SK-N-SH (cell line): Measurements from ENCODE around the gene MRAP.

Experiments used
- CTCF ChIP-seq: fragments of 200-600 bp; sonication (generic); IDR thresholded peaks from 2 replicates; pipeline ENCODE4 v1.6.1; 2017; ENCODE audit warnings: antibody characterized with exemption, mild to moderate bottlenecking, moderate library complexity
- EZH2phosphoT487 ChIP-seq: fragments of 200-600 bp; sonication (generic); IDR thresholded peaks from 2 replicates; pipeline ENCODE4 v1.6.1; 2017; ENCODE audit warnings: low read depth, mixed run types, mild to moderate bottlenecking, antibody characterized with exemption, moderate library complexity, borderline replicate concordance
- MXI1 ChIP-seq: IDR thresholded peaks from 2 replicates; pipeline ENCODE4 v1.6.1; 2012; ENCODE audit warnings: mild to moderate bottlenecking, low read depth, low read length, improper control_type of control experiment
- NRF1 ChIP-seq: IDR thresholded peaks from 2 replicates; pipeline ENCODE4 v1.6.1; 2012; ENCODE audit warnings: low read depth, mild to moderate bottlenecking, low read length
- PBX3 ChIP-seq: IDR thresholded peaks from 2 replicates; pipeline ENCODE4; 2012
- RXRA ChIP-seq: IDR thresholded peaks from 2 replicates; pipeline ENCODE4 v1.4.0; 2012; ENCODE audit warnings: low read depth, mild to moderate bottlenecking, borderline replicate concordance
- SIN3A ChIP-seq: IDR thresholded peaks from 2 replicates; pipeline ENCODE4 v1.6.1; 2012; ENCODE audit warnings: low read depth, mild to moderate bottlenecking, low read length, moderate library complexity, borderline replicate concordance
- TAF1 ChIP-seq: IDR thresholded peaks from 2 replicates; pipeline ENCODE4 v1.6.1; 2012; ENCODE audit warnings: low read depth, mild to moderate bottlenecking, low read length, moderate library complexity, borderline replicate concordance
- TCF12 ChIP-seq: IDR thresholded peaks from 2 replicates; pipeline ENCODE4 v1.4.0; 2012
- TF ChIP-seq, protein P1 (sequence below): IDR thresholded peaks from 2 replicates; pipeline ENCODE4 v1.4.0; 2012; ENCODE audit warnings: low read depth
- TF ChIP-seq, protein P2 (sequence below): IDR thresholded peaks from 2 replicates; pipeline ENCODE4 v1.4.0; 2012; ENCODE audit warnings: low read depth, borderline replicate concordance

DNA sequence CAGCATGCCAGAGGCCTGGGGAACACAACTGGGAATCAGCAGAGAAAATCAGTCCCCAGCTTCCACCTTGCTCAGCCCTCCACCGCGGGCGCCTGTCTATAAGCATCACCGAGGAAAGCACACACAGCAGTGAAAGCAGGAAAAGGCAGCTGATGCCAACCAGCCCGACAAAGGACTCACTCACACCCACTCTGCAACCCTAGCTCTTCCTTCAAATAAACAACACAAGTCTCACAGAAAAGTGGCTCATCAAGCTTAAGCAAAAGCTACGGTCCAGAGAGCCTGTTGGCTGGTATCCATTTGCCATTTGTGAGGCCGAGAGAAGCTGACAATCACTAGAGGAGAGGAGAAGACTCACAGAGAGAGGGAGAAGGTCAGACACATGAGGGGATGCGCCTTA is 27.1 kb downstream of the MRAP start:
- no peak for TF ChIP-seq RXRA
- TF ChIP-seq CTCF: no peak
- TF ChIP-seq EZH2phosphoT487: no peak
- TF ChIP-seq, protein P1, sequence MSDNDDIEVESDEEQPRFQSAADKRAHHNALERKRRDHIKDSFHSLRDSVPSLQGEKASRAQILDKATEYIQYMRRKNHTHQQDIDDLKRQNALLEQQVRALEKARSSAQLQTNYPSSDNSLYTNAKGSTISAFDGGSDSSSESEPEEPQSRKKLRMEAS: no peak
- no peak for TF ChIP-seq NRF1
- TF ChIP-seq PBX3: no peak
- TF ChIP-seq, protein P2, sequence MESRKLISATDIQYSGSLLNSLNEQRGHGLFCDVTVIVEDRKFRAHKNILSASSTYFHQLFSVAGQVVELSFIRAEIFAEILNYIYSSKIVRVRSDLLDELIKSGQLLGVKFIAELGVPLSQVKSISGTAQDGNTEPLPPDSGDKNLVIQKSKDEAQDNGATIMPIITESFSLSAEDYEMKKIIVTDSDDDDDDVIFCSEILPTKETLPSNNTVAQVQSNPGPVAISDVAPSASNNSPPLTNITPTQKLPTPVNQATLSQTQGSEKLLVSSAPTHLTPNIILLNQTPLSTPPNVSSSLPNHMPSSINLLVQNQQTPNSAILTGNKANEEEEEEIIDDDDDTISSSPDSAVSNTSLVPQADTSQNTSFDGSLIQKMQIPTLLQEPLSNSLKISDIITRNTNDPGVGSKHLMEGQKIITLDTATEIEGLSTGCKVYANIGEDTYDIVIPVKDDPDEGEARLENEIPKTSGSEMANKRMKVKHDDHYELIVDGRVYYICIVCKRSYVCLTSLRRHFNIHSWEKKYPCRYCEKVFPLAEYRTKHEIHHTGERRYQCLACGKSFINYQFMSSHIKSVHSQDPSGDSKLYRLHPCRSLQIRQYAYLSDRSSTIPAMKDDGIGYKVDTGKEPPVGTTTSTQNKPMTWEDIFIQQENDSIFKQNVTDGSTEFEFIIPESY: no peak
- TF ChIP-seq TAF1: no peak
- no peak for TF ChIP-seq MXI1
- no peak for TF ChIP-seq SIN3A
- TF ChIP-seq TCF12: no peak
